ENCODE data around the gene TAX1BP1. TPM values are rescaled to one million over a fixed set of nuclear protein-coding genes. Genes with fewer than 3 reads are reported as not detected.

TAX1BP1 gene
- total and polyA plus RNA-seq, 4 donors, result 35.7 to 57.1 (median 52.9) TPM

GRCh38 chr7:27825891-27826290, 85.9 kb downstream of the TAX1BP1 start:
- 82% methylated on average over 2 of the region's 2 CpGs for WGBS
- Histone ChIP-seq H3K36me3 (ENCODE audit: control insufficient read depth in 4 of 4, insufficient read depth in 3 of 4, low read depth in 1 of 4, low read length in 3 of 4) (peaks cover 0 to 11% (median 8%) of the 10 kb centered on the region in 4 donors), H3K4me3 (ENCODE audit: low read depth in 1 of 3, low read length in 3 of 3) (no peak overlapping the region), H3K4me1 (ENCODE audit: control insufficient read depth in 4 of 4, insufficient read depth in 4 of 4, low read length in 3 of 4) (no peaks in the 10 kb centered on the region), H3K27me3 (ENCODE audit: control insufficient read depth in 4 of 4, insufficient read depth in 4 of 4, low read length in 3 of 4) (no peaks in the 10 kb centered on the region), H3K9me3 (ENCODE audit: control insufficient read depth in 4 of 4, low read length in 3 of 4) (no peaks in the 10 kb centered on the region), H3K27ac (ENCODE audit: low read depth in 1 of 2, low read length in 2 of 2) (no peak overlapping the region), H3K9ac (ENCODE audit: low read depth in 1 of 2, low read length in 2 of 2) (no peak overlapping the region)
- no peak for DNase-seq (ENCODE audit: low spot score)
- TF ChIP-seq RXRA (IDR thresholded peaks at IDR 0.05), result no peak

DNA sequence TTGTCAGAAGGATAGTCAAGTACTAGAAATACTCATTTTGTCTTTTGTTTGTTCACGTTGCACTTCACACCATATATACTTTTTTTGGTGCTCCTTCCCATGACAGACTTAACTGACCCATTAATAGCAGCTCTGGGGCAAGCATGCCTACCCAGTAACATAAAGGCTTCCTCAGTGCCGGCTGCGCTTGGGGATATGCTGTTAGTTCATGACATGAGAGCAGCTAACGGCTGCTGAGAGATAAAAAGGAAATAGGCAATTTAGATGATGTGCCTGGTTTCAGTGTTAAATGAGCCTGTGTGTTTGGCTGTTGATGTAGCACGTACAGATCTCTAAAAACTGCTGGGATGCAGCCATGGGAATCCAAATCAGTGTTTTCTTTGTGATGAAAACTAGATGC, 86.4 kb downstream of the TAX1BP1 start:
- no peak overlapping the region for H3K27ac ChIP-seq (ENCODE audit: low read depth in 1 of 2, low read length in 2 of 2)
- H3K36me3 ChIP-seq (ENCODE audit: control insufficient read depth in 4 of 4, insufficient read depth in 3 of 4, low read depth in 1 of 4, low read length in 3 of 4), result peaks cover 0 to 13% (median 8%) of the 10 kb centered on the region in 4 donors
- H3K27me3 ChIP-seq (ENCODE audit: control insufficient read depth in 4 of 4, insufficient read depth in 4 of 4, low read length in 3 of 4), result no peaks in the 10 kb centered on the region
- no peaks in the 10 kb centered on the region for H3K9me3 ChIP-seq (ENCODE audit: control insufficient read depth in 4 of 4, low read length in 3 of 4)
- no peak overlapping the region for H3K4me3 ChIP-seq (ENCODE audit: low read depth in 1 of 3, low read length in 3 of 3)
- WGBS, result 93% methylated on average over 5 of the region's 5 CpGs
- DNase-seq (ENCODE audit: low spot score), result no peak
- TF ChIP-seq TAF1 (conservative IDR thresholded peaks at IDR 0.05) (no peak), HNF4A (conservative IDR thresholded peaks at IDR 0.05) (no peak), YY1 (IDR thresholded peaks at IDR 0.05) (no peak), FOXA1 (IDR thresholded peaks at IDR 0.05) (no peak), NR2F2 (IDR thresholded peaks at IDR 0.05) (no peak), GABPA (IDR thresholded peaks at IDR 0.05 in 1 of 2, conservative IDR thresholded peaks at IDR 0.05 in 1 of 2) (no peak), JUND (IDR thresholded peaks at IDR 0.05) (no peak), HNF4G (IDR thresholded peaks at IDR 0.05) (no peak)
- TF ChIP-seq, protein P1, sequence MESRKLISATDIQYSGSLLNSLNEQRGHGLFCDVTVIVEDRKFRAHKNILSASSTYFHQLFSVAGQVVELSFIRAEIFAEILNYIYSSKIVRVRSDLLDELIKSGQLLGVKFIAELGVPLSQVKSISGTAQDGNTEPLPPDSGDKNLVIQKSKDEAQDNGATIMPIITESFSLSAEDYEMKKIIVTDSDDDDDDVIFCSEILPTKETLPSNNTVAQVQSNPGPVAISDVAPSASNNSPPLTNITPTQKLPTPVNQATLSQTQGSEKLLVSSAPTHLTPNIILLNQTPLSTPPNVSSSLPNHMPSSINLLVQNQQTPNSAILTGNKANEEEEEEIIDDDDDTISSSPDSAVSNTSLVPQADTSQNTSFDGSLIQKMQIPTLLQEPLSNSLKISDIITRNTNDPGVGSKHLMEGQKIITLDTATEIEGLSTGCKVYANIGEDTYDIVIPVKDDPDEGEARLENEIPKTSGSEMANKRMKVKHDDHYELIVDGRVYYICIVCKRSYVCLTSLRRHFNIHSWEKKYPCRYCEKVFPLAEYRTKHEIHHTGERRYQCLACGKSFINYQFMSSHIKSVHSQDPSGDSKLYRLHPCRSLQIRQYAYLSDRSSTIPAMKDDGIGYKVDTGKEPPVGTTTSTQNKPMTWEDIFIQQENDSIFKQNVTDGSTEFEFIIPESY (IDR thresholded peaks at IDR 0.05), result no peak
- TF ChIP-seq, protein P2, sequence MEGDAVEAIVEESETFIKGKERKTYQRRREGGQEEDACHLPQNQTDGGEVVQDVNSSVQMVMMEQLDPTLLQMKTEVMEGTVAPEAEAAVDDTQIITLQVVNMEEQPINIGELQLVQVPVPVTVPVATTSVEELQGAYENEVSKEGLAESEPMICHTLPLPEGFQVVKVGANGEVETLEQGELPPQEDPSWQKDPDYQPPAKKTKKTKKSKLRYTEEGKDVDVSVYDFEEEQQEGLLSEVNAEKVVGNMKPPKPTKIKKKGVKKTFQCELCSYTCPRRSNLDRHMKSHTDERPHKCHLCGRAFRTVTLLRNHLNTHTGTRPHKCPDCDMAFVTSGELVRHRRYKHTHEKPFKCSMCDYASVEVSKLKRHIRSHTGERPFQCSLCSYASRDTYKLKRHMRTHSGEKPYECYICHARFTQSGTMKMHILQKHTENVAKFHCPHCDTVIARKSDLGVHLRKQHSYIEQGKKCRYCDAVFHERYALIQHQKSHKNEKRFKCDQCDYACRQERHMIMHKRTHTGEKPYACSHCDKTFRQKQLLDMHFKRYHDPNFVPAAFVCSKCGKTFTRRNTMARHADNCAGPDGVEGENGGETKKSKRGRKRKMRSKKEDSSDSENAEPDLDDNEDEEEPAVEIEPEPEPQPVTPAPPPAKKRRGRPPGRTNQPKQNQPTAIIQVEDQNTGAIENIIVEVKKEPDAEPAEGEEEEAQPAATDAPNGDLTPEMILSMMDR (IDR thresholded peaks at IDR 0.05; ENCODE audit: low read depth, low read length, missing input control), result no peak
- TF ChIP-seq, protein P3, sequence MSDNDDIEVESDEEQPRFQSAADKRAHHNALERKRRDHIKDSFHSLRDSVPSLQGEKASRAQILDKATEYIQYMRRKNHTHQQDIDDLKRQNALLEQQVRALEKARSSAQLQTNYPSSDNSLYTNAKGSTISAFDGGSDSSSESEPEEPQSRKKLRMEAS (IDR thresholded peaks at IDR 0.05), result no peak
- no peaks in the 10 kb centered on the region for H3K4me1 ChIP-seq (ENCODE audit: control insufficient read depth in 4 of 4, insufficient read depth in 4 of 4, low read length in 3 of 4)
- no peak overlapping the region for H3K9ac ChIP-seq (ENCODE audit: low read depth in 1 of 2, low read length in 2 of 2)

DNA sequence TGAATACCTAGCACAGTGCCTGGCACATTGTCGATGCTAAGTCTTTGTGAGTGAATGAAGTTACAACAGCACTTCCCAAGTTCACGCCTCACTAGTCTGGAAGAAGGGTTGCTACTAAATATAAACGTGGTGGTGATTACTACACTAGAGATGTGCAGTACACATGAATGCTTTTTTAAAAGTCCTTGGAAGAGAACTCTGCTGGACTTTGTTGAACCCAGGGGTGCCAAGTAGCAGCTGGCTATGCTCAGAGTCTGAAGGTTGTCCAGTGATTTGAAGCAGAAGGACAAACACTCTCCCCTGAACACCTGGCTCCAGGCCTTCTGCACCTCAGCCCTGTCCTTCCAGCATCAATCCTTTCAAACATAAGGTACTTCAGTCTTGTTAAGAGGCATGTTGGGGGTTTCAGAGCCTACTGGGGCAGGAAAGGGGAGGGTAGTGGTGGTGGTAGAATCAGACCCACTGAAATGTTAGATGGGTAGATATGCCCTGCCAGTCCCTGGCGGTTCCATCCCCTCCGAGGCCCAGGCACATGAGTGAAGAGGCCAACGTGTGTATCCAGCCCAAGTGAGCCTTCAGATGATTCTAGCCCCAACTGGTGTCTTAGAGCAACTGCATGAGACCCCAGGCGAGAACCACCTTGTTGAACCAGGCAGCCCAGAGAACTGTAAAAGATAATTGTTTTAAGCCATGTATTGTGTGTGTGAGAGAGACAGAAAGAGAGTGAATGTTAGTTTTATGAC, 94.4 kb downstream of the TAX1BP1 start:
- Histone ChIP-seq H3K27ac (ENCODE audit: low read depth in 1 of 2, low read length in 2 of 2) (no peak overlapping the region), H3K9me3 (ENCODE audit: control insufficient read depth in 4 of 4, low read length in 3 of 4) (no peaks in the 10 kb centered on the region), H3K36me3 (ENCODE audit: control insufficient read depth in 4 of 4, insufficient read depth in 3 of 4, low read depth in 1 of 4, low read length in 3 of 4) (peaks cover 2 to 12% (median 7%) of the 10 kb centered on the region in 4 donors), H3K4me3 (ENCODE audit: low read depth in 1 of 3, low read length in 3 of 3) (no peak overlapping the region), H3K4me1 (ENCODE audit: control insufficient read depth in 4 of 4, insufficient read depth in 4 of 4, low read length in 3 of 4) (peaks cover 0 to 1% (median 0%) of the 10 kb centered on the region in 4 donors), H3K9ac (ENCODE audit: low read depth in 1 of 2, low read length in 2 of 2) (no peak overlapping the region), H3K27me3 (ENCODE audit: control insufficient read depth in 4 of 4, insufficient read depth in 4 of 4, low read length in 3 of 4) (no peaks in the 10 kb centered on the region)
- DNase-seq (ENCODE audit: low spot score), result no peak
- 93% methylated on average over 7 of the region's 7 CpGs for WGBS
- TF ChIP-seq HNF4A (conservative IDR thresholded peaks at IDR 0.05), result no peak
- TF ChIP-seq EGR1 (IDR thresholded peaks at IDR 0.05; ENCODE audit: low read depth in 2 of 2), result no peak
- TF ChIP-seq HNF4G (IDR thresholded peaks at IDR 0.05), result no peak
- TF ChIP-seq NR2F2 (IDR thresholded peaks at IDR 0.05), result no peak
- TF ChIP-seq YY1 (IDR thresholded peaks at IDR 0.05), result no peak
- TF ChIP-seq SP1 (IDR thresholded peaks at IDR 0.05), result no peak
- TF ChIP-seq, protein P1 (IDR thresholded peaks at IDR 0.05), result no peak
- TF ChIP-seq, protein P4, sequence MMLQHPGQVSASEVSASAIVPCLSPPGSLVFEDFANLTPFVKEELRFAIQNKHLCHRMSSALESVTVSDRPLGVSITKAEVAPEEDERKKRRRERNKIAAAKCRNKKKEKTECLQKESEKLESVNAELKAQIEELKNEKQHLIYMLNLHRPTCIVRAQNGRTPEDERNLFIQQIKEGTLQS (IDR thresholded peaks at IDR 0.05), result no peak
- TF ChIP-seq FOXA2 (IDR thresholded peaks at IDR 0.05), result no peak
- TF ChIP-seq JUND (IDR thresholded peaks at IDR 0.05), result no peak
- TF ChIP-seq, protein P3 (IDR thresholded peaks at IDR 0.05), result no peak
- no peak for TF ChIP-seq GABPA (IDR thresholded peaks at IDR 0.05 in 1 of 2, conservative IDR thresholded peaks at IDR 0.05 in 1 of 2)

Data from liver (tissue), 9 donors.